HG02678 (cell line): ENCODE data around the gene LY6G5C.

Source experiments
- ATAC-seq: cut with Tn5 transposase; IDR thresholded peaks from one replicate; pipeline ENCODE4 v1.9.1; 2021; ENCODE audit warnings: mild to moderate bottlenecking, moderate library complexity; ENCODE audit not compliant: unreplicated experiment

Gene LY6G5C

DNA sequence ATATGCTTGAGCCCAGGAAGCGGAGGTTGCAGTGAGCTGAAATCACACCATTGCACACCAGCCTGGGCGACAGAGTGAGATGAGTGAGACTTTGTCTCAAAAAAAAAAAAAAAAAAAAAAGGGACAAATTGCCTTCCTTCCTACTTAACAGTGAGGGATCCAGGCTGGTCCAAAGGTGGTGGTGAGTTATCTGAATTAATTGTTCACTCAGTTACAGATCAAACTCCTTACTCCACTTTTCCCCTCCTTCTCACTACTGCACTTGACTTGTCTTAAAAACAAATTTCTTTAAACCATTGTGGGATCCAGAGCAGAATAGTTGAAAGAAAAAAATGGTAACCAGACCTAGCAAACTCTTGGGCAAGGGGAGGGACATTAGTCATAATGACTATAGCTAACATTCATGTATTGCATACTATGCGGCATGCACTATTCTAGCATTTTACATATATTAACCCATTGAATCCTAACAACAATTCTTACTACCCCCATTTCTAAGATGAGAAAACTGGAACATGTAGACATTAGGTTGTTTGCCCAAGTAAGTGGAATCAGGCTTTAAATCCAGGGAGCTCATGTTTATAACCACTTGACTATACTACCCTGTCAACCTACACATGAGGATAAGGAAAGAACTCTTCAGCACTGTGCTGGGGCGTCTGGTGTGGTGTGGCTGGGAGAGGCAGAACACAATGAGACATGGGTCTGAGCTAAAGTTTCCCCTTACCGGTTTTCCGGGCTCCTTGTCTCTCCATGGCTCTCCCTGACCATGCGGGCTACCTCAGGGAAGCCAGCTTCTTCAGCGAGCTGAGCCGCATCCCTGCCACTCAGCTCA, 17.5 kb downstream of the LY6G5C start:
- no peak for ATAC-seq

DNA sequence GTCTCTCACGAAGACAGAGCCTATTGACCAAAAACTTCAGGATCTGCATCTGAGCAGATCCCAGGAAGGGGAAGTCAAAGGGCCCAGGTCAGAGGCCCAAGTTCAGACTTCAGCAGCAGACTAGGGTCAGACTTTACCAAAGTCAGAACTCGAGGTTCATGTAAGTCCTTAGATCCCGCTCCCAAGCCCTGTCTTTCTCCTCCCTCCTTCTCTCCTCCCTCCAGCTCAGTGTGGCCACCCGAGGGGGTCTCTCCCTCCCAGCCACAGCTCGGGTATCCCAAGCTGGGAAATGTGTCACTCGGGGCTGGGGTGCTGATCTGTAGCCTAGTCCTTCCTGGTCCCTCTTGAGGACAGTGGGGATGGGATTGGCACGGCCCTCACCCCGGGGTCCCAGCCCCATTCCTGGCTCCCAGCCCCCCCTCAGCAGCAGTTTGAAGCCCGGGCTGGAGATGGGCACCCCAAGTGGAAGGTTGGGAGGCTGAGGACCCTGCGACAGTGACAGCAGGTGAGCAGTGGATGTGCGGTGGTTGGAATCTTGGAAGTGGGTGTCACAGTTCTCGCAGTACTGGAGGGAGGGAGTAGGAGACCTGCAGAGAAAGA, 18.6 kb downstream of the LY6G5C start:
- no peak for ATAC-seq

- ATAC-seq, result no peak
These were observed 19.4 kb downstream of the LY6G5C start for GRCh38 chr6:31661262-31662123.

DNA sequence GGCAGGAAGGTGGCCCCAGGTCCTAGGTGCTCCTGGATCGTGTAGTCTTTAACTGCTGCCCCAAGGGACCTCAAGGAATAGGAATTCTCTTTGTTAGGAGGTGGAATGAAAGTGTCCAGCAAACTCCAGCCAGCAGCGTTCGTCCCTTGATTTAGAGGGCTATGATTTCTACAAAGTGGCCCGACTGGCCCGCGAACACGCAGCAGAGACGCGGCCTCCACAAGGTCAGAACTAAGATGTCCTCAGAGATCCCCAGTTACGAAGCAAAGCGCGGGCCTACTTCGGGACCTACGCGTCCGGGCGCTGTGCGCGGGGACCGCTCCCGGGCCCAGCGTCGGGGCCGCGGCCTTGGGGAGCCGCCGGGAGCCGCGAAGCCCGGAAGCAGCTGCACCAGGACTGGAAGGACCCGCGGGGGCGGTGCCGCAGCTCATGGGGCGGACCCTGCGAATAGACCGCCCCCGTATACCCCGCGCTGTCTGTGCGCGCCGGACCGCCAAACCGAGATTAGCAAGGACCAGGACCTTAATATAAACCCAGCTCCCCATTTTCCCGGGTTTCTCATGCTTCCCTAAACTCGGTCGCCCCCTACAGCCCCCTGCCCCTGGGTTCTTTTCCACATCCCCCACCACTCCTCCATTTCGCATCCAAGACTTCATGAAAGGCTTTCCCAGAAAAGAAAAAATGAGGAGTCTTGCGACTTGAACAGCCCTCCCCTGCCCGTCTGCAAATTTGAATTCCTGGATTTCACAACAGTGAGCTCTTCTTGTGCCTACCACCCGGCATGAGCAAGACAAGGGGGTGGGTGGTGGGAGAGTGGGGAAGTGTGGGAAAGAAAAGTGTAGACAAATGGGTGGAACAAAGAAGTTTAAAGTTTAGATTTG, 20.2 kb downstream of the LY6G5C start, which contains the start of gene C6orf47:
Gene C6orf47, minus strand, starts transcription at position 398 of the 881 bp plus-strand sequence. CDS start 831 bp downstream, outside the sequence.
- peak; percentile 61 for ATAC-seq

DNA sequence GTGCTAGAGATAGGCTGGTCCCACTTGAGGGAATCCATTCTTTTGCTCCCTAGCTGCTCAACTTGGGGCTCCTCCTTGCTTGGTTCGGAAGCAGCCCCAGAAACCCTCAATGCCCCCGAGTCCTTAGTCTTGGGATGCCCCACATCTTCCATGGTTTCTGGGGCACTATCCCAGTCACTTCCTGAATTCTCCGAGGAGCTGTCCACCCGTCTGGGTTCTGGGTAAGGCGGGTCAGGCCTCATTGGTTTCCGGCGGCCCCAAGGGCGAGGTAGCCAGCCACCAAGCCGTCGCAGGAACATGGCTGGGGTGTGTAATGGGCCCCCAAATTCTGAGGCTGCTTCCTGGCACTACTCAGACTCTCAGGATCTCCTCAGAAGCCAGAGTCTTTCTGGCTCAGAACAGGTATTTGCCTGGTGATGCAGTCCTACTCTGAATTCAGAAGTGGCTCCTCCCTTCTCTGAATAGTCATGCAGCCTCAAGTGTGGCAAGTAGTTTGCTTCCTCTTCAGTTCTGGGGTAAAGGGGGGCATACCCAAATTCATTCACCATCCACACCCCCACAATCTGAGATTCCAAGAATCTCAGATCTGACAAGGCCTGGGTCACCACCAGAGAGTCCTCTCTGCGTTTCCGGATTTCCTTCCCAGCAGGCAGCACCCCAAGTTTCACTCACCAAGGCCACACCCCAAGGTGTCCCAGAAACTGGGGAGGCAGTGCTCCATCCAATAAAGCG, 21.1 kb downstream of the LY6G5C start:
- ATAC-seq, result no peak

- no peak for ATAC-seq
These were observed 21.8 kb downstream of the LY6G5C start for GRCh38 chr6:31658983-31659648.

DNA sequence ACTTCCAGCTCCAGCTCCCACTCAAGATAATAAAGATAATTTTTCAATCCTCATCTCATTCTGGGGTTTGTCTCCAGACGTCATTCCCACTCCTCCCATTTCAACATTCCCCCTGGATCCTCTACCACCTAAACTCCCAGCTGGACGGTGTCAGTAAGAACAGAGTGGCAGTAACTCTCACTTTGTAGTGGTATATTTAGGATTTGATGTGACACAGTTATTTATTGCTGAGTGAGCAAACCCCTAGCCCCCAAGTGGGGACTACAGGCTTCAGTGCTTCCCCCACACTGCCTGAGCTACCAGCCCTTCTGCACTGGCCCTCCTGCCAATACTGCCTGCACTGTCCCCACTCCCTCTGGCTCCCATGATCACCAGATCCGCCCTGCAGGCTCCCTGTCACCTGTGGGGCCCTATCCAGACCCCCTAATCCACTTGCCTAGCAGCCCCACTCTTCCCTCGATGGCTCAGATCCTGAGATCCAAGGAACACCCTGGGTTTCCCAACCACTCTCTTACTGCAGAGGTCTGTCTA, 22.6 kb downstream of the LY6G5C start:
- ATAC-seq, result no peak

DNA sequence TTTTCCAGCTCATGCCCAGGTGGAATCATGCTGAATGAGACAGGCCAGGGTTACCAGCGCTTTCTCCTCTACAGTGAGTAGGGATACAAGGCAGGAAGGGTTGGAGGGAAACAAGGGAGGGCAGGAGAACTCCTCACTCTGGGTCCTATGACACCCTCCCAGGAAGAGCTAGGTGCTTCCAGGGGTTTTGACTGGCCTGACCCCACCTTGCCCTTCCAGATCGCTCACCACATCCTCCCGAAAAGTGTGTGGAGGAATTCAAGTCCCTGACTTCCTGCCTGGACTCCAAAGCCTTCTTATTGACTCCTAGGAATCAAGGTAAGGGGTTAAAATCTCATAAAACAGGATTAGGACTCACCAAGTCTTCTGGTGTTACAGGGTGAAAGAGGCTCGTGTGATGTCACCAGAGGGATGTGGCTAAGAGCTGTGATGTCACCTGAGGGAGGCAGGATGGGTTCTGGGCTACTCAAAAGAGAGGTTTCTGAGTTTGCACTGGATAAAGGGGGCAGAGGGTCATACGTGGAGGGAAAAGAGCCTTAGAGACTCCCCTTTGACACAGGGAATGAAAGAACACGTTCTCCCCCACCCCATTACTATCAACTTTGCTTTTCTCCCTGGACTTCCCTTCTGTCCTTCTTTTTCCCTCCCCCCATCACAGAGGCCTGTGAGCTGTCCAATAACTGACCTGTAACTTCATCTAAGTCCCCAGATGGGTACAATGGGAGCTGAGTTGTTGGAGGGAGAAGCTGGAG, 23.3 kb downstream of the LY6G5C start:
- no peak for ATAC-seq

GRCh38 chr6:31655349-31656237, 25.3 kb downstream of the LY6G5C start, which contains the start of gene APOM:
TSS of gene APOM (plus strand) at chr6:31655894. CDS start at chr6:31655967, 73 bp downstream.
- no peak for ATAC-seq

DNA sequence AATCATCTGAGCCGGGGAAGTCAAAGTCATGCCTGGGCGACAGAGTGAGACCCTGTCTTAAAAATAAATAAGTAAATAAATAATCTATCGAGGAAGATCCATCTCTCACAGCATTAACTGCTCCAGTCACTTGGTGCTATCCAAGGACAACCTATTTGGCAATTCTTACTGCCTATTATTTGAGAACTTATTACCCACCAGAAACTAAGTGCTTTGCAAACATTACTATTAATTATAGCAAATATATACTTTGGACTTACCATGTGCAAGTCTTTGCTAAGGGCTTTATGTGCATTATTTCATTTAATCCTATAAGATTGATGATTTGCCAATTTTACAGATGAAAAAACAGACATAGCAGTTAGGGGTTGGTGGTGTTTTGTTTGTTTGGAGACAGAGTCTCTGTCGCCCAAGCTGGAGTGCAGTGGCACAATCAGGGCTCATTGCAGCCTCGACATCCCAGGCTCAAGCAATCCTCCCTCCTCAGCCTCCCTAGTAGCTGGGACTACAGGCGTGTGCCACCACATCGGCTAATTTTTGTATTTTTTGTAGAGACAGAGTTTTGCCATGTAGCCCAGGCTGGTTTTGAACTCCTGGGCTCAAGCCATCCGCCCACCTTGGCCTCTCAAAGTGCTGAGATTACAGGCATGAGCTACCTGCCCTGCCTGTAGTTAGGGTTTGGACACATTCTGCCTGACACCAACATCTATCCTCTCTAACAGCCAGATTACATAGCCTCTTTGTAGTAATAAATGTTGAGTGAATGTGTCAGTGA, 26.1 kb downstream of the LY6G5C start:
- no peak for ATAC-seq

DNA sequence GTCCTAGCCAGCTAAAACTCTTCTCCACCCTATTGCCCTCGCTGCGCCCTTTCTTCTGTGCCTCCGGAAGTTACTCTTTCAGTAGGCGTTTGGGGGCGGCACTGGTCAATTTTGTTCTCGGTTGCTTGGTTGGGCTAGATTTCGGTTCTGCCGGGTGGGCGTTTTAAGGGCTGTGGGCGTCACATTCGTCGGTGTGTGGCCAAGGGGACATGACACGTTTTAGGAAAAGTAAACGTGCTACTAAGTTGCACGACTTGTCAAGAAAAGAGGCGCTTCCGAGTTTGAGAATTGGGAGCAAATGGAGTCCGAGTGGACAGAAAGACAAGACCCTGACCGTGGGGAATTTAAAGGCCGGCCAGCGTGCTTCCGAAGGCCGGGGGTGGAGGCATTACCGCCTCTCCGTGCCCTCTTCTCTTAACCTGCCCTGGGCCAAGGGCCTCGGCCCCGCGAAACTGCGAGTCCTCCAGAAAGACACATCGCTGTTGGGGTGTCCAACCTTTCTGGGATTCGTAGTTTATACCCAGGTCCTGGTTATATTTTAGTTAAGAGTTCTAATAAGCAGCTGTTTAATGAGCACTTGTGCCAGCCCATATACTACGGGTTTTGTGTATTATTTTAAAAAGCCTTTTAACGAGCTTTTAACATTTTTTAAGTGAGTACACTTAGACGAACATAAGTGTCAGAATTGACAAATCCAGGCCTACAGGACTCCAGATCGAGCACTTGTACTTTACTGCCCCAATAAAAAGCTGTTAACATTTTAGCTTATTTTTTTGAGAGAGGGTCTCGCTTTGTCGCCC, 27.7 kb downstream of the LY6G5C start:
- ATAC-seq, result peak; percentile 61

GRCh38 chr6:31651602-31652191, 29.2 kb downstream of the LY6G5C start:
- peak; percentile 25 for ATAC-seq

GRCh38 chr6:31645325-31645724, 35.5 kb downstream of the LY6G5C start:
- no peak for ATAC-seq

DNA sequence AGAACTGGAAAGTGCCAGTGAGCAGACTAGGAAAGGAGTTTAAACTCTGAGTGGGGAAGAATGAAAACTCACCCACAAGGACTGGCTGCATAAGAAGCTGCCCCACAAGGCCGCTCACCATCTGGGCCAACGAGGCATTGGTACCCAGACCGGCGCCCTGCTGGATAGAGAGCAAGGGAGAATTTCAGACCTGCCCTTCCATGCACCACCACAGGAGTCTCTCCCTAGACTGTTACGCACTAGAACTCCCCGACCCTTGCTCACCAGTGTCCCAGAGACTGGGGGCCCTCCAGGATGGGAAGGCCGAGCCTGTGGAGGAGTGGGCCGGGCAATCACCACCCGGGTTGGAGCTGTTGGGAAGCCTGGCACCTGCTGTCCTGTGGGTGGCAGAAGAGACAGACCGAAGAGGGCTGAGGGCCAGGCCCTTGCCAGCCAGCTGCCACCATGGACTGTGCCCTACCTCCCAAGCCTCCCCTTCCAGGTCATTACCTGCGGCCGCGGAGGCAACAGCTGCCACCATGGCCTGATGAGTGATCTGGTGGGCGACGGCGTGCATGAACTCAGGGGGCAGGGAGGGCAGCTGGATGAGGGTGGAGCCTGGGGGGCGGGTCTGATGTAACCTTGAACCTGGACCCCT, 36.9 kb downstream of the LY6G5C start:
- no peak for ATAC-seq
